A204.1 (cell line): ENCODE results near the gene PSD4.

Experiments used
- FAIRE-seq: peaks from 2 replicates; lab custom pipeline; 2012; peaks lifted over from hg19 to GRCh38; lab: Jason Lieb, UNC

PSD4 gene

GRCh38 chr2:113173542-113174375, at the start of gene PSD4:
TSS of gene PSD4 (plus strand) at chr2:113173971. CDS start at chr2:113182457, 8,486 bp downstream.
- no peak for FAIRE-seq

- no peak for FAIRE-seq
Measured at GRCh38 chr2:113124181-113124961, 49.4 kb upstream of the PSD4 start.

- no peak for FAIRE-seq
Measured at GRCh38 chr2:113124984-113125855, 48.6 kb upstream of the PSD4 start.

DNA sequence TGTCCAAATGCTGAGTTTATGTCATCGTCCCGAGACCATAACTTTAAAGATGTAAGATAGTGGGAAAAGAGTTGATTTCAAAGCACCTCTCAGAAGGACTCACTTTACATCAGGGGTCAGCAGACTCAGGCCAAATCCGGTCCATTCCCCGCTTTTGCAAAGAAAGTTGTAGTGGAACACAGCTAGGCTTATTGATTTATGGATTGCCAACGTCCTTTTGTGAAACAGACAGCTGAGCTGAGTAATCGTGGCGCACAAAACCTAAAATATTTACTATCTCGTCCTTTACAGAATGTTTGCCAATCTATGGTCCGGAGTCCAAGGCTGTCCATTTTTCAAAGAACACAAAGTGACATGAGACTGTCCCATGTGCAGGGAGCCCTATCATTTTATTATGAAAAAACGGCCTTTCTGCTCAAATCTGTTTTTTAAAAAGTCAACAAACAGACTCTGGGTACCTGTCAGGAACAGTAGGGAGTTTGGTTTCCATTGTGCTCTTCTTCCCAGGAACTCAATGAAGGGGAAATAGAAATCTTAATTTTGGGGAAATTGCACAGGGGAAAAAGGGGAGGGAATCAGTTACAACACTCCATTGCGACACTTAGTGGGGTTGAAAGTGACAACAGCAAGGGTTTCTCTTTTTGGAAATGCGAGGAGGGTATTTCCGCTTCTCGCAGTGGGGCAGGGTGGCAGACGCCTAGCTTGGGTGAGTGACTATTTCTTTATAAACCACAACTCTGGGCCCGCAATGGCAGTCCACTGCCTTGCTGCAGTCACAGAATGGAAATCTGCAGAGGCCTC, 46.7 kb upstream of the PSD4 start, which contains the start of gene IL1RN:
Gene IL1RN (plus strand): TSS at position 754 of the 801 bp plus-strand sequence. CDS start 27 bp downstream, at position 781.
- FAIRE-seq = no peak

DNA sequence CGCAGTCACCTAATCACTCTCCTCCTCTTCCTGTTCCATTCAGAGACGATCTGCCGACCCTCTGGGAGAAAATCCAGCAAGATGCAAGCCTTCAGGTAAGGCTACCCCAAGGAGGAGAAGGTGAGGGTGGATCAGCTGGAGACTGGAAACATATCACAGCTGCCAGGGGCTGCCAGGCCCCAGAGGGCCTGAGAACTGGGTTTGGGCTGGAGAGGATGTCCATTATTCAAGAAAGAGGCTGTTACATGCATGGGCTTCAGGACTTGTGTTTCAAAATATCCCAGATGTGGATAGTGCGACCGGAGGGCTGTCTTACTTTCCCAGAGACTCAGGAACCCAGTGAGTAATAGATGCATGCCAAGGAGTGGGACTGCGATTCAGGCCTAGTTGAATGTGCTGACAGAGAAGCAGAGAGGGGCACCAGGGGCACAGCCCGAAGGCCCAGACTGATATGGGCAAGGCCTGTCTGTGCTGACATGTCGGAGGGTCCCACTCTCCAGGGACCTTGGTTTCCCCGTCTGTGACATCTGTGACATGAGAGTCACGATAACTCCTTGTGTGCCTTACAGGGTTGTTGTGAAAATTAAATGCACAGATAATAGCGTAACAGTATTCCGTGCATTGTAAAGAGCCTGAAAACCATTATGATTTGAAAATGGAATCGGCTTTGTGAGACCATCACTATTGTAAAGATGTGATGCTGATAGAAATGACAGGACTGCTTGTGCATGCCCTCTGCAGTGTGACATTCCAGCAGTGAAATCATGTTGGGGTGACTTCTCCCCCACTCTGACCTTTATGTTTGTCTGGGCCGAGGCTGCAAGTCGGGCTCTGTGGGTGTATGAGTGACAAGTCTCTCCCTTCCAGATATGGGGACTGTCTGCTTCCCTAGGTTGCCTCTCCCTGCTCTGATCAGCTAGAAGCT, 45.9 kb upstream of the PSD4 start:
- no peak for FAIRE-seq

GRCh38 chr2:113129519-113130078, 44.2 kb upstream of the PSD4 start:
- no peak for FAIRE-seq

DNA sequence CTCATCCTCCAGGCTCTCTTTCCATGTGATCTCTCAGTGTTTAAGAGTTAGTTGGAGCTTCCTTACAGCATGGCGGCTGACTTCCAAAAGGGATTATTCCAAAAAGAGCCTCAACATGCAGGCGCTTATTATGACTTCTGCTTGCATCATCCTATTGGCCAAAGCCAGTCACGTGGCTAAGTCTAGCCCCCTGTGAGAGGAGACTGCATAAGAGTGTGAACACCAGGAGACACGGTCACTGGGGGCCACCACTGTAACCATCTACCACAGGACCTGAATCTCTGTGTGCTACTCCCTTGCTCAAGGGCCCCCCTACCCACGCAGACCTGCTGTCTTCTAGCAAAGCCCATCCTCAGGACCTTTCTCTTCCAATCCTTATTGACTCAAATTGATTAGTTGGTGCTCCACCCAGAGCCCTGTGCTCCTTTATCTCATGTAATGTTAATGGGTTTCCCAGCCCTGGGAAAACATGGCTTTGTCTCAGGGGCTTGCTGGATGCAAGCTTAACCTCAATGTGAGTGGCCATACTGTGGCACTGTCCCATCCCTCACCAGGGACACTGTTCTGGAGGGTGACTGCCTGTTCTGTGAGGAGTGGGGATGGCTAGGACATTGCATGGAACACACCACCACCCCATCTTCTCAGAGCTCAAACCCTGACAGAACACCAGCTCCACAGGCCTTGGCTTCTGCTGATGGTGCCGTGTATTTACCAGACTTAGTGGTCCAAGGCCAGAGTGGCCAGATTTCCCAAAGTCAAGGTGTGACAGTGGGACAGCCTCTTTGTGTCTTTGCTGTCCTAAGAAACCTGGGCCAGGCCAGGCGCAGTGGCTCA, 42.2 kb upstream of the PSD4 start:
- no peak for FAIRE-seq

DNA sequence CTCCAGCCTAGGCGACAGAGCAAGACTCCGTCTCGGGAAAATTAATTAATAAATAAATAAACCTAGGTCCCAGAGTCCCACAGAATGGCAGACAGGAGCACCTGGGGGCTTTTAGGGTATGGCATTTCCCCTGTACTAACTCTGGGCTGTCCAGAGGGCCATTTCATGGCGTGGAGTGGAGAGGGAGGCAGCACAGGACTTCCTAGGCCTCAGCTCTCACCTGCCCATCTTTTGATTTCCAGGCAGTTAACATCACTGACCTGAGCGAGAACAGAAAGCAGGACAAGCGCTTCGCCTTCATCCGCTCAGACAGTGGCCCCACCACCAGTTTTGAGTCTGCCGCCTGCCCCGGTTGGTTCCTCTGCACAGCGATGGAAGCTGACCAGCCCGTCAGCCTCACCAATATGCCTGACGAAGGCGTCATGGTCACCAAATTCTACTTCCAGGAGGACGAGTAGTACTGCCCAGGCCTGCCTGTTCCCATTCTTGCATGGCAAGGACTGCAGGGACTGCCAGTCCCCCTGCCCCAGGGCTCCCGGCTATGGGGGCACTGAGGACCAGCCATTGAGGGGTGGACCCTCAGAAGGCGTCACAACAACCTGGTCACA, 41.3 kb upstream of the PSD4 start:
- no peak for FAIRE-seq

GRCh38 chr2:113133704-113134598, 39.8 kb upstream of the PSD4 start:
- no peak for FAIRE-seq

DNA sequence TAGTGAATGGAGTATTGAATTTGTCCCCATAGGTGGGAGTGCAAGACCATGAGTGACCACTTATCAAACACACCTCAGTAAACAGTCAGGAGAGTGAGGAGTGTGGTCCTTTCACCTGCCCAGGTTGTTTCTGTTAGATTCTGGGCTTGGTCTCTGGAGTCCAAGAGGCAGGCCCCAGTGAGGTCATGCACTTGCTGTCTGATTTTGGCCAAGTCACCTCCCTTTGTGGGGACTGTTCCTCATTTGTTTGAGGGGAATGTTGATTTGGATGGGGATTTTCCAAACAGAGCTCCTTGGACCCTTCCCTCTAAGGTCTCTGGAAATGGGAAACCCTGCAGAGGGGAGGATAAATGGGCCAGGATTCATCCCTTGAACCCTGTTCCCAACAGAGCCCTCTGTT, 39.1 kb upstream of the PSD4 start:
- FAIRE-seq = no peak

DNA sequence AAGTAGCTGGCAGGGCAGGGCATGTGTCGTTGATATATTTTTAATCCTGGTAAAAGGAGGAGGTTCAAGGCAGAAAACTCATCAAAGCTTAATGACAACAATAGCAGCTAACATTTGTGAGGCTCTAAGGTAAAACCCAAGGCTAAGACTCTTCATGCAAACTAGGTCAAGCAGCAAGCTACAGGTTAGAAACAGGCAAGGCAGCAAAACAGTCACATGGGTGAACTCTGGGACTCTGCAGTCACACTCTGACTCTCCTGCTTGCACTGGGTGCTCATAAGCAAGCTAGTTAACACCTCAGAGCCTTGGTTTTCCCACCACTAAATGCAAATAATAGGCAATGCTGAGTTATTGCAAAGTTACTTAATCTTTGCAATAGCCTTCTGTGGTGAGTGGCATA, 38.5 kb upstream of the PSD4 start:
- no peak for FAIRE-seq

GRCh38 chr2:113136828-113137775, 36.7 kb upstream of the PSD4 start:
- FAIRE-seq = peak; percentile 3

GRCh38 chr2:113137827-113138226, 35.9 kb upstream of the PSD4 start:
- FAIRE-seq = no peak

- peak; percentile 62 for FAIRE-seq
Measured at GRCh38 chr2:113138428-113139322, 35.1 kb upstream of the PSD4 start.

DNA sequence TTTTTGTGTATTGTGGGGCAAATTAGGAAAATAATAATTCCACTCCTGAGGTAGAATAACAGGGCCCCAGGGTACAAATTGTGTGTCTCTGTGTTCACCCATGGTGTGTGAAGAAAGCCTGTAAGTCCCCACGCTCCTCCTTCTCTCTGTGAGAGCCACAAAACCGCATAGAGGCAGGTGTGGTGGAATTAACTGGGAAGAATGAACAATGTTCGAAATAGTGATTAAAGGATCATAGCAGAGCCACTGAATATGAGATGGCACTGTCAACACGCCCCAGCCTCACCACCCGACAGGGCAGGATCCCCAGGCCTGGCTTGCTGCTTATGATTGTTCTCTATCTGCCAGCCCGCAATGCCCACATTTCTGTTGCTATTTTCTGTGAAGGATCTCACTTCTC, 32.3 kb upstream of the PSD4 start:
- FAIRE-seq = no peak
